Measurements from ENCODE around the gene PDCD4. TPM values are rescaled to one million over a fixed set of nuclear protein-coding genes. Genes with fewer than 3 reads are reported as not detected.

Gene PDCD4
- total and polyA plus RNA-seq, 10 of the 15 experiments (the other 5 are each of a cell fraction or from before 2014, with no cell fraction given) = 101 to 372 (median 171) TPM

DNA sequence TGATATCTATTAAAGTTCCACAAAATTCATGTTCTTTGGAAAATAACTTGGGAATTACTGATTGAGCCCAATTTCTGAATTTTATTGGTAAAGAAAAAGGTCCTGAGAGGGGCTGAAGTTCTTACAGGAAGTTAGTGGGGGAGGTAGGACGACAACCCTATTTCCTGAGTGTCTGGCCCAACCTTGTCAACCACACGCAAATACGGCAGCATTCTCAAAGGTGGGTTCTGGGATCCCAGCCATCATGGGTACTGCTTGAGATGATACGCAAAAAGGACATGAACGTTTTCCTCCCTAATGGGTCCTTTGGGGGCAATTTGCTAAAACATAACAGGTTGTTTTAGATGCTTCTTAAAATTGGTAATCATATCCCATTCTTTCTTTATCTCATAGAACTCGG lies 2.7 kb upstream of the PDCD4 start (continued):
- TF ChIP-seq JUNB (IDR thresholded peaks at IDR 0.05) = no peak
- no peak for TF ChIP-seq NFXL1 (IDR thresholded peaks at IDR 0.05; ENCODE audit: borderline replicate concordance)
- TF ChIP-seq SMAD1 (IDR thresholded peaks at IDR 0.05; ENCODE audit: low read depth, partially characterized antibody) = no peak
- no peak for TF ChIP-seq SREBF2 (IDR thresholded peaks at IDR 0.05; ENCODE audit: low read length)
- peak; percentile 14; the same call in 1 of the 3 replicates for TF ChIP-seq POU2F2 (IDR thresholded peaks at IDR 0.05; ENCODE audit: borderline replicate concordance, low read depth, low read length)
- TF ChIP-seq ZNF687 (IDR thresholded peaks at IDR 0.05) = peak; percentile 12; the same call in 1 of the 2 replicates
- TF ChIP-seq HDAC2 (IDR thresholded peaks at IDR 0.05) = no peak
- TF ChIP-seq NFIC (IDR thresholded peaks at IDR 0.05; ENCODE audit: low read depth, low read length) = 0 out of 2 replicates have a peak, but pooled peaks have one; percentile 33
- no peak for TF ChIP-seq STAT1 (conservative IDR thresholded peaks at IDR 0.05)
- TF ChIP-seq, protein P1, sequence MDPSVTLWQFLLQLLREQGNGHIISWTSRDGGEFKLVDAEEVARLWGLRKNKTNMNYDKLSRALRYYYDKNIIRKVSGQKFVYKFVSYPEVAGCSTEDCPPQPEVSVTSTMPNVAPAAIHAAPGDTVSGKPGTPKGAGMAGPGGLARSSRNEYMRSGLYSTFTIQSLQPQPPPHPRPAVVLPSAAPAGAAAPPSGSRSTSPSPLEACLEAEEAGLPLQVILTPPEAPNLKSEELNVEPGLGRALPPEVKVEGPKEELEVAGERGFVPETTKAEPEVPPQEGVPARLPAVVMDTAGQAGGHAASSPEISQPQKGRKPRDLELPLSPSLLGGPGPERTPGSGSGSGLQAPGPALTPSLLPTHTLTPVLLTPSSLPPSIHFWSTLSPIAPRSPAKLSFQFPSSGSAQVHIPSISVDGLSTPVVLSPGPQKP (IDR thresholded peaks at IDR 0.05; ENCODE audit: low read depth, low read length) = no peak
- TF ChIP-seq, protein P2, sequence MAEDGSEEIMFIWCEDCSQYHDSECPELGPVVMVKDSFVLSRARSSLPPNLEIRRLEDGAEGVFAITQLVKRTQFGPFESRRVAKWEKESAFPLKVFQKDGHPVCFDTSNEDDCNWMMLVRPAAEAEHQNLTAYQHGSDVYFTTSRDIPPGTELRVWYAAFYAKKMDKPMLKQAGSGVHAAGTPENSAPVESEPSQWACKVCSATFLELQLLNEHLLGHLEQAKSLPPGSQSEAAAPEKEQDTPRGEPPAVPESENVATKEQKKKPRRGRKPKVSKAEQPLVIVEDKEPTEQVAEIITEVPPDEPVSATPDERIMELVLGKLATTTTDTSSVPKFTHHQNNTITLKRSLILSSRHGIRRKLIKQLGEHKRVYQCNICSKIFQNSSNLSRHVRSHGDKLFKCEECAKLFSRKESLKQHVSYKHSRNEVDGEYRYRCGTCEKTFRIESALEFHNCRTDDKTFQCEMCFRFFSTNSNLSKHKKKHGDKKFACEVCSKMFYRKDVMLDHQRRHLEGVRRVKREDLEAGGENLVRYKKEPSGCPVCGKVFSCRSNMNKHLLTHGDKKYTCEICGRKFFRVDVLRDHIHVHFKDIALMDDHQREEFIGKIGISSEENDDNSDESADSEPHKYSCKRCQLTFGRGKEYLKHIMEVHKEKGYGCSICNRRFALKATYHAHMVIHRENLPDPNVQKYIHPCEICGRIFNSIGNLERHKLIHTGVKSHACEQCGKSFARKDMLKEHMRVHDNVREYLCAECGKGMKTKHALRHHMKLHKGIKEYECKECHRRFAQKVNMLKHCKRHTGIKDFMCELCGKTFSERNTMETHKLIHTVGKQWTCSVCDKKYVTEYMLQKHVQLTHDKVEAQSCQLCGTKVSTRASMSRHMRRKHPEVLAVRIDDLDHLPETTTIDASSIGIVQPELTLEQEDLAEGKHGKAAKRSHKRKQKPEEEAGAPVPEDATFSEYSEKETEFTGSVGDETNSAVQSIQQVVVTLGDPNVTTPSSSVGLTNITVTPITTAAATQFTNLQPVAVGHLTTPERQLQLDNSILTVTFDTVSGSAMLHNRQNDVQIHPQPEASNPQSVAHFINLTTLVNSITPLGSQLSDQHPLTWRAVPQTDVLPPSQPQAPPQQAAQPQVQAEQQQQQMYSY (CRISPR knock-in tag; IDR thresholded peaks at IDR 0.05) = no peak
- no peak for TF ChIP-seq TCF3 (IDR thresholded peaks at IDR 0.05; ENCODE audit: borderline replicate concordance, insufficient read depth, low read depth, low read length)
- TF ChIP-seq NR2F1 (conservative IDR thresholded peaks at IDR 0.05) = no peak
- no peak for TF ChIP-seq NKRF (conservative IDR thresholded peaks at IDR 0.05)
- TF ChIP-seq ZBTB11 (CRISPR knock-in tag; IDR thresholded peaks at IDR 0.05) = no peak
- TF ChIP-seq HCFC1 (IDR thresholded peaks at IDR 0.05; ENCODE audit: low read length) = no peak
- no peak for TF ChIP-seq KAT2A (conservative IDR thresholded peaks at IDR 0.05; ENCODE audit: control insufficient read depth, low read depth, low read length)

Measured in GM12878 (cell line).